Upper lobe of left lung (tissue), 6 donors: Measurements from ENCODE around the gene TAPBPL. TPM values are rescaled to one million over a fixed set of nuclear protein-coding genes. Genes with fewer than 3 reads are reported as not detected.

ENCODE experiments used
- ATAC-seq, 2 donors: fragments of 200-7000 bp; cut with Tn5 transposase; one replicate each; pipeline ENCODE4 v1.9.1; 2022; ENCODE audit warnings: mild to moderate bottlenecking in 2 of 2, moderate library complexity in 2 of 2; ENCODE audit not compliant: low FRiP score in 2 of 2
- DNase-seq, 2 donors: peaks; one replicate each; pipeline ENCODE4 v3.0.0-alpha.2; 2019 to 2020
- H3K27ac ChIP-seq, 4 donors: fragments of 200-600 bp; sonication (generic); one replicate each; pipeline ENCODE4 v1.5.1; 2016 to 2019
- H3K27me3 ChIP-seq, 4 donors: fragments of 200-600 bp; sonication (generic); one replicate each; pipeline ENCODE4 v1.5.1; 2017 to 2019
- H3K36me3 ChIP-seq, 4 donors: fragments of 200-600 bp; sonication (generic); one replicate each; pipeline ENCODE4 v1.5.1; 2016 to 2019
- H3K4me1 ChIP-seq, 4 donors: fragments of 200-600 bp; sonication (generic); one replicate each; pipeline ENCODE4 v1.5.1; 2018 to 2019
- H3K4me3 ChIP-seq, 4 donors: fragments of 200-600 bp; sonication (generic); one replicate each; pipeline ENCODE4 v1.5.1; 2017 to 2019; ENCODE audit warnings: mild to moderate bottlenecking in 2 of 4, moderate library complexity in 1 of 4
- H3K9me3 ChIP-seq, 4 donors: fragments of 200-600 bp; sonication (generic); one replicate each; pipeline ENCODE4 v1.5.1; 2018 to 2019
- CTCF ChIP-seq, 6 experiments: fragments of 450-650 bp in 4 of 6; fragments of 200-600 bp in 2 of 6; sonication (generic) in 2 of 6; IDR thresholded peaks; one replicate each; pipeline ENCODE4 v1.5.1; 2016 to 2019; ENCODE audit warnings: antibody characterized with exemption in 6 of 6
- EP300 ChIP-seq, 4 donors: sonication (generic); formaldehyde crosslinking; IDR thresholded peaks; one replicate each; pipeline ENCODE4 v1.5.1; 2017; ENCODE audit warnings: antibody characterized with exemption in 4 of 4, control low read depth in 2 of 4
- POLR2A ChIP-seq, 4 donors: fragments of 450-650 bp; IDR thresholded peaks; one replicate each; pipeline ENCODE4 v1.5.1; 2016 to 2017; ENCODE audit warnings: antibody characterized with exemption in 4 of 4, mild to moderate bottlenecking in 2 of 4
- POLR2AphosphoS5 ChIP-seq, 2 donors: sonication (generic); formaldehyde crosslinking; IDR thresholded peaks; one replicate each; pipeline ENCODE4 v1.5.1; 2017; ENCODE audit warnings: antibody characterized with exemption in 2 of 2
- WGBS, 2 donors: methylation state at CpG; one replicate each; pipeline ENCODE4 v1.1.5; 2017 to 2018; 5-methylcytosine and 5-hydroxymethylcytosine counted together
- total RNA-seq, 6 donors: library from RNA; depleted of rRNA in 4 of 6; stranded (reverse); fragments of >200 nt in 4 of 6; gene quantifications; one replicate each; pipeline versions ENCODE4 v1.1.0 to v1.2.1, GENCODE V29; 2016 to 2021
- donor health status: DM: no; HTN: no; CAD: no; lungs with moderate emphysema.
- donor health status: DM: no; HTN: yes; CAD: no; lungs with severe emphysema.

The TAPBPL gene
- total RNA-seq, 6 donors from 2014 or later = 32.6 to 71.5 (median 46.9) TPM

GRCh38 chr12:6508087-6508486, 56.2 kb downstream of the TAPBPL start:
- ATAC-seq (no peak), DNase-seq (no peak)
- H3K4me1 ChIP-seq = no peaks in the 10 kb centered on the region
- 79 to 82% methylated on average over 7 of the region's 7 CpGs for WGBS, 2 donors
- peaks cover 14 to 48% (median 36%) of the 10 kb centered on the region in 4 donors for H3K36me3 ChIP-seq
- H3K27ac ChIP-seq = no peak overlapping the region
- no peaks in the 10 kb centered on the region for H3K9me3 ChIP-seq
- H3K27me3 ChIP-seq = no peaks in the 10 kb centered on the region
- TF ChIP-seq CTCF (IDR thresholded peaks at IDR 0.05) = no peak
- no peak for TF ChIP-seq POLR2AphosphoS5 (IDR thresholded peaks at IDR 0.05)
- TF ChIP-seq POLR2A (IDR thresholded peaks at IDR 0.05) = no peak
- no peak for TF ChIP-seq EP300 (IDR thresholded peaks at IDR 0.05)
- H3K4me3 ChIP-seq = no peak overlapping the region

Other genes with a start within 250 kb of the TAPBPL start
- 1 to 10 TPM in 5 of 6 donors, not detected in 1; 1.1 to 4.8 (median 2.1) TPM for gene PLEKHG6, start 141.4 kb upstream of the TAPBPL start, total RNA-seq
- 100 to 1,000 TPM; 140 to 425 (median 202) TPM for gene TNFRSF1A, start 110.0 kb upstream of the TAPBPL start, total RNA-seq
- gene SCNN1A, start 76.5 kb upstream of the TAPBPL start, total RNA-seq = 100 to 1,000 TPM; 153 to 594 (median 346) TPM
- 100 to 1,000 TPM in 5 of 6 donors, 10 to 100 TPM in 1; 84.9 to 207 (median 150) TPM for gene LTBR, start 67.9 kb upstream of the TAPBPL start, total RNA-seq
- 1 to 10 TPM in 5 of 6 donors, not detected in 1; 1.0 to 8.8 (median 3.3) TPM for gene CD27, start 7.1 kb upstream of the TAPBPL start, total RNA-seq
- 10 to 100 TPM in 2 of 6 donors, 1 to 10 TPM in 4; 4.6 to 25.1 (median 7.1) TPM for gene VAMP1, start 18.6 kb downstream of the TAPBPL start, total RNA-seq
- 100 to 1,000 TPM in 2 of 6 donors, 10 to 100 TPM in 4; 40.1 to 125 (median 67.2) TPM for gene MRPL51, start 41.2 kb downstream of the TAPBPL start, total RNA-seq
- 10 to 100 TPM; 15.4 to 43.0 (median 25.5) TPM for gene NCAPD2, start 42.1 kb downstream of the TAPBPL start, total RNA-seq
- 1,000 to 10,000 TPM in 3 of 6 donors, 100 to 1,000 TPM in 3; 442 to 1,402 (median 931) TPM for gene GAPDH, start 82.5 kb downstream of the TAPBPL start, total RNA-seq
- 100 to 1,000 TPM in 1 of 6 donors, 10 to 100 TPM in 5; 13.3 to 108 (median 32.0) TPM for gene IFFO1, start 104.0 kb downstream of the TAPBPL start, total RNA-seq
- 10 to 100 TPM; 19.4 to 49.2 (median 36.6) TPM for gene NOP2, start 116.2 kb downstream of the TAPBPL start, total RNA-seq
- 100 to 1,000 TPM; 165 to 267 (median 178) TPM for gene CHD4, start 155.3 kb downstream of the TAPBPL start, total RNA-seq
- gene LPAR5, start 183.9 kb downstream of the TAPBPL start, total RNA-seq = 1 to 10 TPM; 1.3 to 4.4 (median 2.9) TPM
- 10 to 100 TPM in 1 of 6 donors, 1 to 10 TPM in 5; 1.8 to 12.6 (median 5.9) TPM for gene ACRBP, start 195.4 kb downstream of the TAPBPL start, total RNA-seq
- 10 to 100 TPM; 24.3 to 79.6 (median 33.8) TPM for gene ING4, start 211.1 kb downstream of the TAPBPL start, total RNA-seq
- 10 to 100 TPM; 33.4 to 52.8 (median 43.0) TPM for gene ZNF384, start 237.3 kb downstream of the TAPBPL start, total RNA-seq
- gene PIANP, start 248.8 kb downstream of the TAPBPL start, total RNA-seq = under 1 TPM in 3 of 6 donors, not detected in 3; 0.13 to 0.83 (median 0.39) TPM